ENCODE measurements around the gene COL17A1.

Gene COL17A1

DNA sequence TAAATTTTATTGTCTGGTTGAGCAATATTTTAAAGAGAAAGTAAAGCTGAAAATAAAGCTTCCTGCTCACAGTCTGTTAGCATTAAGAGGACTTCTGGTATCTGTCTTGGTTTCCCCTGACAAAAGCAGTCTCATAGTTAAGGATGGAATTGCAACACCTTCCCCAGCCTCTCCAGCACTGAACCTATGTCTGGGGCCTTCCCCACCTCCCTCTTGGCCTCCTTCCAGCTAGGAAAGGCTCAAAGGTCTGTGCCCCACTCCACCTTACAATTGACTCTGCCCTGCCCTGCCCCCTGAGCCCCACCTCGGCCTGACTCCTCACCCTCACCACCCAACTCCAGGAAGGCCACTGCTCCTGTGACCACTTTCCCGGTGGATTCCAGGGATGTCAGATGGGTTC lies 33.2 kb downstream of the COL17A1 start:
- H3K4me1 ChIP-seq (ENCODE audit: low read depth, poor library complexity, severe bottlenecking): no peaks in the 10 kb centered on the region
- TF ChIP-seq, protein P1, sequence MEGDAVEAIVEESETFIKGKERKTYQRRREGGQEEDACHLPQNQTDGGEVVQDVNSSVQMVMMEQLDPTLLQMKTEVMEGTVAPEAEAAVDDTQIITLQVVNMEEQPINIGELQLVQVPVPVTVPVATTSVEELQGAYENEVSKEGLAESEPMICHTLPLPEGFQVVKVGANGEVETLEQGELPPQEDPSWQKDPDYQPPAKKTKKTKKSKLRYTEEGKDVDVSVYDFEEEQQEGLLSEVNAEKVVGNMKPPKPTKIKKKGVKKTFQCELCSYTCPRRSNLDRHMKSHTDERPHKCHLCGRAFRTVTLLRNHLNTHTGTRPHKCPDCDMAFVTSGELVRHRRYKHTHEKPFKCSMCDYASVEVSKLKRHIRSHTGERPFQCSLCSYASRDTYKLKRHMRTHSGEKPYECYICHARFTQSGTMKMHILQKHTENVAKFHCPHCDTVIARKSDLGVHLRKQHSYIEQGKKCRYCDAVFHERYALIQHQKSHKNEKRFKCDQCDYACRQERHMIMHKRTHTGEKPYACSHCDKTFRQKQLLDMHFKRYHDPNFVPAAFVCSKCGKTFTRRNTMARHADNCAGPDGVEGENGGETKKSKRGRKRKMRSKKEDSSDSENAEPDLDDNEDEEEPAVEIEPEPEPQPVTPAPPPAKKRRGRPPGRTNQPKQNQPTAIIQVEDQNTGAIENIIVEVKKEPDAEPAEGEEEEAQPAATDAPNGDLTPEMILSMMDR (conservative IDR thresholded peaks at IDR 0.05; ENCODE audit: low read depth, low read length): no peak

DNA sequence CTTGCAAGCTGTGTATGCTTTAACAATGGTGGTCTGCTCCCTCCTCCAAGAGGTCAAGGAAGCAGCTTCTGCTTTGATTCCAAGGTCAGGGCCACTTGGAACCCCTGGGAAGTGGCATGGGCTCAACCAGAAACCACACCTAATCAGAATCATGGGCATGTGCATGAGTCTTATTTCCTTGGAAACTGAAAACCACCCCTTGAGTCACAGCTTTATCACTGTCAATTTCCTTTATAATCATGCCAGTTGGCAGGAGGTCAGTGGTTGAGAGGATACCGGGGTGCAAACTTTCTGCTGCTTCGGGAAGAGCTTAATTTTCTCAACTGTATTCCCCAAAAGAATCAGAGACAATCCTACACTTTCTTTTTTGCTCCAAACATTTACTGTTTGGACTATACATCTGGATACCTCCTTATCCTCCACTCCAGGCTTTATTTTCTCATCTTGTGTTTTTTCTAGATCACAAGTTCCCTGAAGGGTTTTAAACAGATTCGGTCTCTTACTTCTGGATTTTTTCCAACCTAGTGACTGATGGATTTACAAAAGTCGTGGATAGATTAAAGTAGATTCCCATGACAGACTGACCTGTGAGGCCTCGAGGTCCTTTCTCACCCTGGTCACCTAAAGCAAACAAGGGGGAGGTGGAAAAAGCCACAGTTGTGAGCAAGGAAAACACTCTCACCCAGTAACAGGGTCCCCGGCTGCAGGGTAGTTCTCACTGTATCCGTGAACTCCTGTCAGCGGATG lies 36.0 kb downstream of the COL17A1 start:
- H3K9ac ChIP-seq: no peak overlapping the region
- TF ChIP-seq, protein P1 (conservative IDR thresholded peaks at IDR 0.05; ENCODE audit: low read depth, low read length): no peak
- no peaks in the 10 kb centered on the region for H3K4me1 ChIP-seq (ENCODE audit: low read depth, poor library complexity, severe bottlenecking)
- H3K36me3 ChIP-seq (ENCODE audit: insufficient read depth): no peaks in the 10 kb centered on the region
- no peak overlapping the region for H3K4me2 ChIP-seq
- H3K27ac ChIP-seq: no peak overlapping the region
- H2AFZ ChIP-seq (ENCODE audit: low read depth): no peak overlapping the region
- H3K27me3 ChIP-seq (ENCODE audit: insufficient read depth, low read depth): no peaks in the 10 kb centered on the region
- H3K4me3 ChIP-seq (IDR thresholded peaks at IDR 0.05; ENCODE audit: insufficient read depth, low read depth, low read length): no peak overlapping the region
- H3K79me2 ChIP-seq (ENCODE audit: insufficient read depth, low read depth): no peaks in the 10 kb centered on the region
- H4K20me1 ChIP-seq (ENCODE audit: insufficient read depth): no peaks in the 10 kb centered on the region

More for the DNA sequence above, 33.2 kb downstream of the COL17A1 start:
- Histone ChIP-seq H3K4me2 (no peak overlapping the region), H3K4me3 (IDR thresholded peaks at IDR 0.05; ENCODE audit: insufficient read depth, low read depth, low read length) (no peak overlapping the region), H3K79me2 (ENCODE audit: insufficient read depth, low read depth) (no peaks in the 10 kb centered on the region), H4K20me1 (ENCODE audit: insufficient read depth) (no peaks in the 10 kb centered on the region), H3K27ac (no peak overlapping the region), H3K36me3 (ENCODE audit: insufficient read depth) (no peaks in the 10 kb centered on the region), H2AFZ (ENCODE audit: low read depth) (no peak overlapping the region), H3K27me3 (ENCODE audit: insufficient read depth, low read depth) (no peaks in the 10 kb centered on the region), H3K9ac (no peak overlapping the region)

DNA sequence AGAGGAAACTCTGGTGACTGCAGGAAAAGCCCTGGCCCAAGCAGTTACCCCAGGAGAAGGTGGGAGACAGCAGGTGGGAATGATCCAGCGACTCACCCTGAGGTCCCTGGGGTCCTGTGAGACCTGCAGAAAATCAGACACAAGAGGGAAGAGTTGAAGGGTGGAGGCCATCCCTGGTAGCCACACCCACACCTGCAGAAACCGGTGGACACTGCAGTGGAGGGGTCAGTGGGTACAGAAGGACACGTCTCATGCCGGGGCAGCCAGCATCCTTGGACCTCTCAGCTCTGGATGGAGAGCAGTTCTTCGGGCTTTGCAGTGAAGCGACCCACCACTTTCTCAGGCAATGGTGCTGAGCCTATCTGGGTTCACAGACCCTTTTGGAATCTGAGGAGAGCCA lies 39.0 kb downstream of the COL17A1 start:
- H3K4me3 ChIP-seq (IDR thresholded peaks at IDR 0.05; ENCODE audit: insufficient read depth, low read depth, low read length): no peak overlapping the region
- no peak overlapping the region for H3K27ac ChIP-seq
- no peak overlapping the region for H3K4me2 ChIP-seq
- no peak overlapping the region for H3K9ac ChIP-seq
- no peaks in the 10 kb centered on the region for H4K20me1 ChIP-seq (ENCODE audit: insufficient read depth)
- no peaks in the 10 kb centered on the region for H3K27me3 ChIP-seq (ENCODE audit: insufficient read depth, low read depth)
- H2AFZ ChIP-seq (ENCODE audit: low read depth): no peak overlapping the region
- H3K79me2 ChIP-seq (ENCODE audit: insufficient read depth, low read depth): no peaks in the 10 kb centered on the region
- no peaks in the 10 kb centered on the region for H3K36me3 ChIP-seq (ENCODE audit: insufficient read depth)
- TF ChIP-seq, protein P1 (conservative IDR thresholded peaks at IDR 0.05; ENCODE audit: low read depth, low read length): no peak
- H3K4me1 ChIP-seq (ENCODE audit: low read depth, poor library complexity, severe bottlenecking): no peaks in the 10 kb centered on the region

DNA sequence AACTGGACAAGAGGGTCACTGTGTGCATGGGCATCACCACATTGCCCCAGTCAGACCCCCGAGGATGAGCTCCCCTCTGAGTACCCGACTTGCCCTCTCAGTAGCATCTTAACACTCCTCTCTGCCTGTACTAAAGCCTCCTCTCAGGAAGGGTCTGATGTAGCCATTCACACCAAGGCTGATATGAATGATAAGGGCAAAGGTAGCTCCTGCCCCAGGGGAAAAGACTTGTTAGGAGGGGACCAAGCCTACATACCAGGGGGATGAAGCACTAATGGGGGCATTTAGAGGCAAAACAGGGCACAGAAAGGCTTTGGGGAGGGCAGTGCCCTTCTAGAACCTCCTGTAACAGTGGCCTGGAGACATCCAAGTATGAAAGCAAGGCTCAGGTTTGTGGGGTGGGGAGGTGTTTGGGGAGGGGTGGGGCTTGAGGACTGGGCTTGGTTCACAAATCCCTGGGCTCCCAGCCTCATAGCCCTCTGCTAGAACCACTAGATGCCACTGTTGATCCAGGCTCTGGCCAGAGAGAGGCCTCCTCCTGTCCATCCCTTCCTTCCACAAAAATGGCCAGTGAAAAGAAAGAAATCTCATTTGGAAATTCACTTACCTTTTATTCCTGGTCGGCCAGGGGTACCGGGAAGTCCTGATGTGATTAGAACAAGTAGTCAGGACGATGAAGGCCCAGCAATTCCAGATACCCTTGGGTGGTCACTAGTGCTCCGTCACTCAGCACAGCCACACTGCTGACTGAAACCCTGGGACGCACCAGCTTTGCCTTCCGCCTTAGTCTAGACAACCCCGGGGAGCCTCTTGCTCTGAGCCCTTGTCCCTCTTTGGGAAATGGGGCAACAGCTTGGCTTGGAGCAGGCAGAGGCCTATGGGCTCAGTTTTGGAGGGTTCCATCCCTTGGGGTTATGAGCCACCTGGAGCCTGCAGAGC lies 40.3 kb downstream of the COL17A1 start:
- Histone ChIP-seq H3K4me3 (IDR thresholded peaks at IDR 0.05; ENCODE audit: insufficient read depth, low read depth, low read length) (no peak overlapping the region), H3K79me2 (ENCODE audit: insufficient read depth, low read depth) (no peaks in the 10 kb centered on the region), H3K4me1 (ENCODE audit: low read depth, poor library complexity, severe bottlenecking) (no peaks in the 10 kb centered on the region), H3K4me2 (no peak overlapping the region), H2AFZ (ENCODE audit: low read depth) (no peak overlapping the region), H3K27ac (no peak overlapping the region), H3K9ac (no peak overlapping the region), H3K36me3 (ENCODE audit: insufficient read depth) (no peaks in the 10 kb centered on the region), H3K27me3 (ENCODE audit: insufficient read depth, low read depth) (no peaks in the 10 kb centered on the region), H4K20me1 (ENCODE audit: insufficient read depth) (no peaks in the 10 kb centered on the region)
- TF ChIP-seq, protein P1 (conservative IDR thresholded peaks at IDR 0.05; ENCODE audit: low read depth, low read length): no peak

Data from KMS-11 (cell line).